ENCODE data around the gene ZDHHC7. TPM values are rescaled to one million over a fixed set of nuclear protein-coding genes. Genes with fewer than 3 reads are reported as not detected.
A peak's percentile ranks its signal among the peaks of the same experiment; 100 is the strongest.

The ZDHHC7 gene
- total and polyA plus RNA-seq, 2 of the 8 experiments (the other 6 are each of a cell fraction or from before 2014, with no cell fraction given): 40.5 to 56.3 TPM

GRCh38 chr16:85003725-85004586, 7.4 kb downstream of the ZDHHC7 start:
- Histone ChIP-seq H2BK5ac (ENCODE audit: low read depth, low read length) (peak overlapping the region; percentile 35; the same call in 1 of the 2 replicates), H3K36me3 (ENCODE audit: control insufficient read depth in 2 of 4, insufficient read depth in 4 of 4, low read length in 3 of 4) (no peaks in the 10 kb centered on the region), H4K5ac (ENCODE audit: insufficient read length, low read depth, low read length) (no peak overlapping the region), H3K9me3 (ENCODE audit: insufficient read depth in 2 of 2, low read depth in 1 of 2, low read length in 1 of 2) (no peaks in the 10 kb centered on the region), H2BK20ac (ENCODE audit: low read length) (no peak overlapping the region), H3K79me2 (ENCODE audit: control insufficient read depth in 1 of 2, insufficient read depth in 2 of 2, low read length in 2 of 2) (peaks cover 6 to 84% of the 10 kb centered on the region in 2 experiments; a peak in 3 of 4 replicates), H3K4me3 (ENCODE audit: extremely low read depth in 1 of 4, insufficient read depth in 2 of 4, low read depth in 3 of 4, low read length in 4 of 4) (no peak overlapping the region), H4K8ac (ENCODE audit: extremely low read depth, insufficient read depth, low read length) (peak overlapping the region; percentile 75), H3K18ac (ENCODE audit: extremely low read depth, low read length) (no peak overlapping the region), H3K56ac (replicated peaks; ENCODE audit: insufficient read length, low read depth, low read length) (no peak overlapping the region), H3K27me3 (replicated peaks in 1 of 4; ENCODE audit: control insufficient read depth in 3 of 4, extremely low read depth in 1 of 4, insufficient read depth in 3 of 4, low read length in 3 of 4) (no peaks in the 10 kb centered on the region), H3K4me2 (ENCODE audit: insufficient read depth in 1 of 2, low read depth in 2 of 2, low read length in 2 of 2) (no peak overlapping the region; a peak in 1 of 4 replicates), H4K20me1 (replicated peaks in 1 of 2; ENCODE audit: control insufficient read depth in 1 of 2, insufficient read depth in 2 of 2, low read length in 2 of 2) (peaks cover 11 to 31% of the 10 kb centered on the region in 2 experiments), H3K4ac (replicated peaks; ENCODE audit: insufficient read length, low read depth, low read length) (no peak overlapping the region), H2AFZ (ENCODE audit: low read length) (no peak overlapping the region), H2BK12ac (ENCODE audit: low read depth, low read length) (peak overlapping the region; percentile 27), H3K14ac (ENCODE audit: insufficient read length) (no peak overlapping the region), H3K4me1 (replicated peaks in 1 of 4; ENCODE audit: control insufficient read depth in 3 of 4, insufficient read depth in 4 of 4, low read length in 3 of 4) (peaks cover 0 to 17% (median 5%) of the 10 kb centered on the region in 4 experiments; a peak in 6 of 7 replicates), H3K27ac (ENCODE audit: low read depth, low read length) (no peak overlapping the region; the same call in 1 of the 2 replicates), H3K23ac (ENCODE audit: insufficient read length) (no peak overlapping the region), H3K23me2 (ENCODE audit: low read depth, low read length) (no peaks in the 10 kb centered on the region), H4K91ac (replicated peaks; ENCODE audit: insufficient read length, low read length) (no peak overlapping the region), H3K79me1 (ENCODE audit: low read depth, low read length) (peaks cover 24% of the 10 kb centered on the region), H2BK15ac (ENCODE audit: low read length) (no peak overlapping the region), H3K9ac (replicated peaks in 1 of 4; ENCODE audit: extremely low read depth in 1 of 4, low read depth in 3 of 4, low read length in 3 of 4) (no peak overlapping the region), H2BK120ac (replicated peaks; ENCODE audit: low read depth, low read length) (no peak overlapping the region), H2AK5ac (ENCODE audit: low read depth, low read length) (peak overlapping the region; percentile 26; the same call in 1 of the 2 replicates)
- TF ChIP-seq ATF3 (IDR thresholded peaks at IDR 0.05; ENCODE audit: insufficient read depth, low read depth, low read length) (no peak), ZNF274 (IDR thresholded peaks at IDR 0.05; ENCODE audit: borderline replicate concordance, extremely low read depth, low read length) (no peak), YY1 (IDR thresholded peaks at IDR 0.05; ENCODE audit: low read depth, low read length) (no peak), POLR2AphosphoS5 (IDR thresholded peaks at IDR 0.05; ENCODE audit: low read depth, low read length) (no peak), SRF (IDR thresholded peaks at IDR 0.05; ENCODE audit: low read depth, low read length) (no peak), KDM4A (IDR thresholded peaks at IDR 0.05; ENCODE audit: low read depth, low read length, severe bottlenecking) (no peak), POLR2A (IDR thresholded peaks at IDR 0.05; ENCODE audit: control extremely low read depth in 1 of 2, low read depth in 2 of 2, low read length in 2 of 2) (no peak), CBX8 (IDR thresholded peaks at IDR 0.05; ENCODE audit: borderline replicate concordance, low read depth, low read length) (no peak), RXRA (IDR thresholded peaks at IDR 0.05; ENCODE audit: insufficient read depth, low read depth, low read length) (no peak), SP4 (IDR thresholded peaks at IDR 0.05; ENCODE audit: low read length) (no peak), TCF12 (IDR thresholded peaks at IDR 0.05; ENCODE audit: low read depth, low read length) (no peak), HDAC2 (IDR thresholded peaks at IDR 0.05; ENCODE audit: borderline replicate concordance in 1 of 2, low read depth in 2 of 2, low read length in 2 of 2) (no peak)
- 80% methylated on average over 16 of the region's 16 CpGs; no CpG with 5 or more reads in 1 of the 2 experiments for WGBS, 2 experiments (ENCODE audit: extremely low coverage in 1 of 2, insufficient coverage in 1 of 2, insufficient read length in 1 of 2, insufficient replicate concordance in 2 of 2, low coverage in 1 of 2, low lambda C conversion rate in 2 of 2, missing lambda C conversion rate in 1 of 2)
- ChIA-PET POLR2A (ENCODE audit: partially characterized antibody) (interaction anchor here (0.6 kb wide), 2 partner anchors 50 to 78 kb away, joined by 3 to 4 read pairs; no protein-coding TSS in a partner anchor), CTCF (ENCODE audit: partially characterized antibody) (interaction anchor here (0.5 to 3.9 kb wide), 7 partner anchors 15 to 100 kb away, joined by 3 to 13 read pairs (median 3); no protein-coding TSS in a partner anchor)
- DNase-seq (ENCODE audit: low read depth in 1 of 2, low spot score in 2 of 2) (no peak), FAIRE-seq (no peak)

All from H1 (cell line).